Right cardiac atrium (tissue), 5 donors: ENCODE results near the gene HOXD3. TPM values are rescaled to one million over a fixed set of nuclear protein-coding genes. Genes with fewer than 3 reads are reported as not detected.

Experiments used
- ATAC-seq, 2 donors: fragments of 200-7000 bp; cut with Tn5 transposase; one replicate each; pipeline versions ENCODE4 v1.8.0 to v1.9.1; 2020; ENCODE audit warnings: moderate library complexity in 2 of 2, mild to moderate bottlenecking in 1 of 2
- DNase-seq, 3 donors: peaks; one replicate each; pipeline ENCODE4 v3.0.0-alpha.2; 2020
- H3K27ac ChIP-seq: one replicate; pipeline ENCODE4 v1.5.1; 2013; ENCODE audit warnings: mild to moderate bottlenecking, low read length, control low read depth, moderate library complexity
- H3K27me3 ChIP-seq: one replicate; pipeline ENCODE4 v1.6.1; 2013; ENCODE audit not compliant: control insufficient read depth, insufficient read depth
- H3K4me1 ChIP-seq: one replicate; pipeline ENCODE4 v1.6.1; 2013; ENCODE audit warnings: low read length; ENCODE audit not compliant: control insufficient read depth, insufficient read depth
- H3K4me3 ChIP-seq: one replicate; pipeline ENCODE4 v1.5.1; 2013; ENCODE audit warnings: low read length, control low read depth
- H3K9me3 ChIP-seq: one replicate; pipeline ENCODE4 v1.6.1; 2013; ENCODE audit warnings: low read length; ENCODE audit not compliant: control insufficient read depth
- WGBS: extraction: QIAGEN DNeasy Blood & Tissue Kit; methylation state at CpG from one replicate; pipeline ENCODE4 v1.1.7; 2013; 5-methylcytosine and 5-hydroxymethylcytosine counted together
- intact Hi-C, 4 donors: fragments of 100-400 bp; cut with DNase I; formaldehyde crosslinking; loops; one replicate each; pipeline versions ENCODE4 v1.11.0 to v1.14.0; 2022 to 2023
- polyA plus RNA-seq: library from polyadenylated mRNA; stranded (reverse); fragments of 200-250 nt; gene quantifications from one replicate; pipeline ENCODE4 v1.2.3, GENCODE V29; 2013
- total RNA-seq, 4 donors: library from RNA; stranded (reverse); fragmentation: NEBNext Ultra II Directional; extraction: Animal tissue kit (Norgen Biotek cat#: 25700); gene quantifications; one replicate each; pipeline ENCODE4 v1.2.1, GENCODE V29; 2021
- donor health status: healthy with polysubstance abuse.
- donor health status: DM: no; HTN: yes; CAD: no.
- donor health status: DM: no; HTN: no; CAD: no.
- donor health status: DM: no; HTN: yes; CAD: no; lungs with severe emphysema.
- donor health status: DM: yes; HTN: yes; CAD: no.

Gene HOXD3
- total and polyA plus RNA-seq, 5 donors = 0.16 TPM; not detected in 4

DNA sequence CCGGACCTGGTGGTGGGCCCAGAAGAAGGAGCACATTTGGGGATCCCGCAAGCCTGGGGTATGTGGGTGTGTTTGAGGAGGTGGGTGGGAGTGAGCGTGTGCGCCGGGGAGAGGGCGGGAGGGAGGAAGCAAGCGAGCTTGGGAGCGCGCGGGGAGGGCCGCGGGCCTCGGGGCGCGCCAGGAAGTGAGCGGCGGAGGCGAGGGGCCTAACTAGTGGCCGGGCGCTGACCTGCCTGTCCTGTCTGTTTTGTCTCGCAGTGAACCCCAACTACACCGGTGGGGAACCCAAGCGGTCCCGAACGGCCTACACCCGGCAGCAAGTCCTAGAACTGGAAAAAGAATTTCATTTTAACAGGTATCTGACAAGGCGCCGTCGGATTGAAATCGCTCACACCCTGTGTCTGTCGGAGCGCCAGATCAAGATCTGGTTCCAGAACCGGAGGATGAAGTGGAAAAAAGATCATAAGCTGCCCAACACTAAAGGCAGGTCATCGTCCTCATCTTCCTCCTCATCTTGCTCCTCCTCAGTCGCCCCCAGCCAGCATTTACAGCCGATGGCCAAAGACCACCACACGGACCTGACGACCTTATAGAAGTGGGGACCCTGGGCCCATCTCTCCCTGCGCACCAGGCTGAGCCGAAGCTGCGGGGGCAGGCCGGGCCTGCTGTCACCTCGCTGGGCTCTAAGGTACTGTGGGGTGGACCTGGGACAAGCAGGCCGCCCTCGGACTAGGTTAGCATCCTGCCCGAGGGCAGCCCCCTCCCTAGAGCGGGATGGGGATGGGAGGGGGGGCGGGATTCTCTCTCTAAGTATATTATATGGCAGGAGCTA is 4.5 kb upstream of the HOXD3 start:
- Histone ChIP-seq H3K4me3 (peak overlapping the region; percentile 27), H3K27ac (no peak overlapping the region), H3K9me3 (no peaks in the 10 kb centered on the region), H3K27me3 (no peaks in the 10 kb centered on the region), H3K4me1 (peaks cover 3% of the 10 kb centered on the region)
- intact Hi-C loops = no loop called here
- WGBS = 16% methylated on average over 48 of the region's 48 CpGs
- ATAC-seq (no peak), DNase-seq (no peak)

DNA sequence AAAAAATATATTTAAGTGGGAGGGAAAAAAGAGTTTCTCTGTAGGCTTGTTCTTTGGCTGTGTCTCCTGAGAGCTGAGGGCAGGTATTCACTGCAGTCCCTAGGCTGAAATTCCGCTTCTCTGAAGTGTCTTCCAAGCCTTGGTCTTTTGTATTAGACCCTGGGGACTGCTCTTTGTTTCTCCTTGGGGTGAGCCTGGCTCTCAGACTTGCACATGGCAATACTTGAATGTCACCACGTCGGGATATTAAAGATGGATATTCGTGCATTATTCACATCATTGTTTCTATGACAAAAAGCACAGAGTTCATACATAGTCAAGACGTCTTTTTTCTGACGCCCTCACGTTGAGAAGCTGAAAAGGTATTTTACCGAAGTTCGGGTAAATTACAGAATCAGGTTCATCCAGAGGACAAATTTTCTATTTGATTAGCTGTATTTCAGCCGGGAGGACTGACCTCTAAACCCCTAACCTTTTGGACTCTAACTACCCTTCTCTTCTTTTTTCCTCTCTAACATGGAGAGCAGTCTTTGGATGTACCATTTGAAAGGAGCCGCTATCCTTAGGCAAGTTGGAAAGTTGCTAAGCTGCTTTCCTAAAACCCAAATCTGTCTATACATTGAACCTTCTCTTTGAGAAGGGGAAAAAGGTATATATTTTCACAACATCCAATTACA is 2.4 kb upstream of the HOXD3 start:
- DNase-seq = no peak
- peaks cover 6% of the 10 kb centered on the region for H3K4me1 ChIP-seq
- intact Hi-C loops = no loop called here
- H3K4me3 ChIP-seq = no peak overlapping the region
- no peak overlapping the region for H3K27ac ChIP-seq
- H3K9me3 ChIP-seq = no peaks in the 10 kb centered on the region
- H3K27me3 ChIP-seq = no peaks in the 10 kb centered on the region
- ATAC-seq = no peak
- 24% methylated on average over 11 of the region's 11 CpGs for WGBS

DNA sequence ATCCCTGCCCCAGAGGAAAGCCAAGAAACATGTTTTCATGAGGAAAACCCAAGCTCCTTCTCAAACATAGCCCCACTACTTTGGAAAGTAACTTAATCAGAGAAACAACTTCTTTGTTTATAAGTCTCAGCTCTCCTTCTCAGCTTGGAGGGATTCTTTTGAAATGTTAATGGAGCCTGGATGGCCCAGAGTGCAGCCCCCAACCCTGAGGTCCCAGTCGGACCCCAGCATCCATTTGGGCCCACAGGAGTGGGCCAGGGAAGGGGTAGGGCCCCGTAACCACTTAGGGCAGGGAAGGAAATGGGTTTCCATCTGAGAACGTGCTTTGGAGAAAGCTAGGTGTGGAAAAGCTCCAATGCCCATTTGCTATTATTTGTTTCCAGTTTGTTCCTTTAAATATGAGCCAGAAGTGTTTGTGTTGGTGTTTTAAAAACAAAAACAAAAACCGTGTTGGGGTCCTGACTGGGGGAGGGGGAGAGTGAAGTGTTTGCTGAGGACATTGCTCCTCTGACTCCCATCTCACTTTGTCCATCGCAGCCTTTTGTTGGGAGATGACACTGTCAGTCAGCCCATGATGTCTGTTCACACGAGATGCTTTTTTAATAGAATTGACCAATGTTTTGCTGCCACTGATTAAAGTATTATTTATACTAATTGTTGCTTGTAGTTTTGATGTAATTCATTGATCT is 1.6 kb upstream of the HOXD3 start:
- no peak for ATAC-seq
- no peak overlapping the region for H3K4me3 ChIP-seq
- no peak for DNase-seq
- WGBS = 18% methylated on average over 6 of the region's 6 CpGs
- no peak overlapping the region for H3K27ac ChIP-seq
- no peaks in the 10 kb centered on the region for H3K27me3 ChIP-seq
- intact Hi-C loops = no loop called here
- H3K9me3 ChIP-seq = no peaks in the 10 kb centered on the region
- H3K4me1 ChIP-seq = peaks cover 8% of the 10 kb centered on the region

DNA sequence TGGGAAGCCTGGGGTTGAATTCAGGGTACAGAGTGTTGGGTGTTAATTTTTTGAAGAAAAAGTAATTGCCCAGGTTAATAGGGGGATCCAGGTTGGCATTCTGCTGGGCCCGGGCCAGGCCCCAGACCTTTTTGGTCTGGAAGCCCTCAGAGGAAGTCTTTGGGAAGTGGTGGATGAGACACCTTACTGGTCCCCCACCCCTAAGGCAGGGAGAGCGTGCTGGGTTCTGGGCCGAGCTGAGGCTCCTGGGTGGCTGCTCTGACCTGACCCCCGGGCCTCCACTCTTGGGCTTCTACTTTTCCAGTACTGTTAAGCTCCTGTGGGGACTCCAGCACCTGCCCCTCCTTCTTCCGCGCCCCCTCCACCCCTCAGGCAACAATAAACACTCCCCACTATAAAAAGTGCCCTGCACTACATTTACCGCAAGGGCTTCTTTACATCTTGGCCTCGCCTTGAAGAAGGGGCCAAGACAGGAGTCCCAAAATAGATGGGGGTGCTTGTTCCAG is 753 bp upstream of the HOXD3 start:
- no peaks in the 10 kb centered on the region for H3K9me3 ChIP-seq
- WGBS = 23% methylated on average over 8 of the region's 8 CpGs
- no peaks in the 10 kb centered on the region for H3K27me3 ChIP-seq
- no peak overlapping the region for H3K4me3 ChIP-seq
- intact Hi-C loops = no loop called here
- no peak overlapping the region for H3K27ac ChIP-seq
- DNase-seq = no peak
- H3K4me1 ChIP-seq = peaks cover 8% of the 10 kb centered on the region
- no peak for ATAC-seq

DNA sequence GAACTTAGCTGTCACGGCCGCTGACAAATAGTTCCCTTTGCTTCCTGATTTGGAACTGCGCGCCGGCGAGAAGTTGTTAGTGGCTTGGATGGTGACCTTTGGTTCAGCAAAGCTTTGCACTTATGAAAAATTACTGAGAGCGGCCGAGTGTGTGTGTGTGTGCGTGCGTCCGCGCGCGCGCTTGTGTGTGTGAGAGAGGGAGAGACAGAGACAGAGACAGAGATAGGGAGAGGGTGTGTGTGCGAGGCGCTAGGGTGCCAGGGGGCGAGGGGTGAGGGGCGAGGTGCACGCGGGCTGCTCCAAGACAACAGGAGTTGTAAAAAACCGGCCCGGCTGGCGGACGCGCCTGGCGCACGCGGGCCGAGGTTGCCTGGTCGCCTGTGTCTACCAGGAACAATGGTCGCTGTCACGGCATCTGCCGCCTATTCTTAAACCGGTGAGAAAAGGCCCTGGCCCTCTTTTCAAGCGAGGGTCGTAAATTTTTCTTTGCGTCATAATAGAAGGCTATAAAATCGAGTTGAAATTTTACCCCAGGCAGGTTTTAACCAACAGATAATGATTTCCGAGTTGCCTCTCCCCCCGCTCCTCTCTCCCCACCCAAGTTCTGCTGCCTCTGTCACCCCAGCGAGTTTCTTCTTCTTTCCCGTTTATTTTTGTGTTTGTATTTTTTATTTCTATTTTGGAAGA is 535 bp downstream of the HOXD3 start:
- intact Hi-C loops = no loop called here
- Histone ChIP-seq H3K9me3 (no peaks in the 10 kb centered on the region), H3K27ac (no peak overlapping the region), H3K4me1 (peaks cover 5% of the 10 kb centered on the region), H3K4me3 (peak overlapping the region; percentile 1), H3K27me3 (no peaks in the 10 kb centered on the region)
- 11% methylated on average over 43 of the region's 43 CpGs for WGBS
- DNase-seq (no peak), ATAC-seq (no peak)

DNA sequence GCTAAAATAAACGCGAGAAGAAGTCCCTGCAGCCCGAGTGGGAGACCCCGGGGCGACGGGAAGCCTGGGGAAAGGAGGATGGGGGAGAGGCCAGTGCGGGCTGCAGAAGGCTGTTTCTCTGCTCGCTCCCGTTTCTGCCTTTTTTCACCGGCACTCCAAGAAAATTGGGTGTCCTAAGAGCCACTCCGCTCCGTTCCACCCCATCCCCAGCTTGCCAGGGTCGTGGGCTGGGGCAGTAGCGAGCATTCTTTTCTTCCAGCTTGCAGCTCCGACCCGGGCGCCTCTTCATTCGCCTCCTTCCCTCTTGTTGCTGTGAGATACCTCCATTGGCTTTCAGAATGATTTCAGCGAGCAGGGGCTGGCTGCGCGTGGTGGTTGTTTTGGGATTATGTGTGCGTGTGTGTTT is 1.1 kb downstream of the HOXD3 start:
- no peak for ATAC-seq
- Histone ChIP-seq H3K4me1 (peaks cover 5% of the 10 kb centered on the region), H3K27me3 (no peaks in the 10 kb centered on the region), H3K9me3 (no peaks in the 10 kb centered on the region), H3K27ac (no peak overlapping the region), H3K4me3 (no peak overlapping the region)
- intact Hi-C loops = no loop called here
- DNase-seq = no peak
- 12% methylated on average over 22 of the region's 22 CpGs for WGBS

DNA sequence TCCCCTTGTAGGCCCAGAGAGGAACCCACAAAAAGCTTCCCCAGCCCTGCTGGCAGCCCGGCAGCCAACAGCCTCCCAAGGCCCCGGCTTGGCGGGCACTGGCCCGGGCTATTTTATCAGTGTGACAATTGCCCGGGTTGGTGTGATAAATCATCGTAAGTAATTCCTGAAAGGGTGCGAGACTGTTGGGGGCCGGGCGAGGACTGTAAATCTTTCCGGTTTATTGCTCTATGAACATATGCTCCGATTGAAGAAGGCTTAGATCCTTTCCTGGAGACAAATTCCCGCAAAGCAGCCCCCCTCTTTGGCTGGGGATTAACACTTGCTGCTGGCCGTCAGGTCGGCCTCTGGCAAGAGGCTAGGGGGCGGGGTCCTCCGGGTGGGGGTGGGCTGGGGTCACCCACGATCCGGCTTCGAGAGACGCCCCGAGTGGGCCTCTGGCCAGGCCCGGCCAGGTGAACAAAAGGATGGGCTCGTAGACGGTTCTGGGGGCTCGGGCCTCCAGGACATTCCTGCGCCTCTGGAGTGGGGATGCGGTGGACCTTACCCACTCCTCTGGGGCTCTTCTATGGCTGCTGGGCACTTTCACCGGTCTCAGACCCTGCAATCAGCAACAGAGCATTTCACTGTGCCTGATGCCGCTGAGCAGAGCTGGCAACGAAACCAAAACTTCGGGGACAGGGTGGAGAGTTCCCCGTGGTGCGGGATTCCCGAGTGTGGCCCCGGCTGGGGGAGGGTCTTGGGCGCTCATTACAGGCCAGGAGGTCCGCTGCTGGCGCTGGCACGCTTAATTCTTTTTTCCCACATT is 2.0 kb downstream of the HOXD3 start:
- ATAC-seq (no peak), DNase-seq (no peak)
- peaks cover 5% of the 10 kb centered on the region for H3K4me1 ChIP-seq
- no peak overlapping the region for H3K4me3 ChIP-seq
- 14% methylated on average over 39 of the region's 39 CpGs for WGBS
- no peaks in the 10 kb centered on the region for H3K27me3 ChIP-seq
- H3K9me3 ChIP-seq = no peaks in the 10 kb centered on the region
- intact Hi-C loops = no loop called here
- H3K27ac ChIP-seq = no peak overlapping the region

DNA sequence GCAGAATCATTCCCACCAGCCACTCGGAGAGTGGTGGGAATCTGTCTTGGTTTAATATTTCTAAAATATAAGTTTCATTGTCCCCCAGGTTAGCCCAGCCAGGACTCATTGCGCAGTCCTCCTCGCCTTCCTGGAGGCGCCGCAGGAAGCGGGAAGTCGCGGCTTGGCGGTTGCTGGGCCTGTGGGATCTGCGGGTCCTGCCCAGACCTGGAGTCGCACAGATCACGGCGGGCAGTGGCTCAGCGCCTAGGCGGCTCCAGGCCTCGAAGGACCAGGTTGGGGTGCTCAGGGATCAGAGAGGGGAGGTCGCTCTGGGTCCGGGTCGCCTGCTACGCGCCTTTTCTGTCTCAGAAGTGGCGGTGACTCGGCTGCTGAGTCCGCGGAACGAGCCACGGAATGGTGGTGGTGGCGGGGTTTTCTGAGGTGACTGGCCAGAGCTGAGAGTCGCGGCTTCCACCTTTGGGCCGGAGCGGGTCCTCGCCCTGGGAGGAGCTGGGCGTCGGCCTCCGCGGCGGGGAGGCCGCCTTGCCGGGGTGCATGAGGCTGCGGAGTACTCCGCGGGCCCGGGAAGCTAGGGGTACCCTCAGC is 2.6 kb downstream of the HOXD3 start:
- ATAC-seq (no peak), DNase-seq (no peak)
- 7% methylated on average over 44 of the region's 44 CpGs for WGBS
- Histone ChIP-seq H3K4me3 (peak overlapping the region; percentile 12), H3K27ac (no peak overlapping the region), H3K9me3 (no peaks in the 10 kb centered on the region), H3K4me1 (peaks cover 5% of the 10 kb centered on the region), H3K27me3 (no peaks in the 10 kb centered on the region)
- intact Hi-C loops = no loop called here

DNA sequence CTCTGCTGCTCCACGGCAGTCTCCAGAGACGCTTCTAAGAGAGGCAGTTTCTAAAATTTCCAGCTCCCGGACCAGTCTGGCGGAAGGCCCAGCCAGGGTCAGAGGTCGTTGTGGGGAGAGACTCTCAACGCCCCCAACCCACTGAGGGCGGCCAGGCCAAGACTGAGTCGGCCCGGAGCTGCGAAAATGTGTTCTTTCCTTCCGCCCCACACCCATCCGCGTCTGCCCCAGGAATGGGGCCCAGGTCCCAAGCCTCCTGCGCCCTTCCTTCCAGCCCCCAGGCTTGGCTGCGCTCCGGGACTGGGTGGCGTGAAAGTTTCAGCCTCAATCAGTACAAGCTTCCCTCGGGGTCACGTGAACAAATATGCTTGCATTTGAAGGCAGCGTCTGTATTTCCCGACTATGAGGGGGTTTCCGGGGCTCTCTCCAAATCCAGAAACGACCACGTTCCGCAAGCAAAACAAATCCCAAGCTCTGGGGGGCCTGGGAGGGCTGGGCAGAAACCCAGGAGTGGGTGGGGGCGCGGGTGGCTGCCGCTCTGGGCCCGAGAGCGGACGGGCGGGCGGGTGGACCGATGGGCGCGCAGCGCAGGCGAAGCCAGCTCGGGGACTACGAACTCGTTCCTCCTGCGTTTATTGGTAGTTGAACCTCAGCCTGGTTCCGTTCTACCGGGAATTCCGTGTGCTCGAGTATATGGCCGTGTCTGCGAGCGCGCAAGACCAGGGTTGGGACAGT is 3.3 kb downstream of the HOXD3 start:
- ATAC-seq = no peak
- Histone ChIP-seq H3K27me3 (no peaks in the 10 kb centered on the region), H3K4me1 (peaks cover 5% of the 10 kb centered on the region), H3K27ac (no peak overlapping the region), H3K4me3 (peak overlapping the region; percentile 12), H3K9me3 (no peaks in the 10 kb centered on the region)
- DNase-seq = no peak
- intact Hi-C loops = no loop called here
- WGBS = 7% methylated on average over 50 of the region's 50 CpGs
